ENCODE results near the gene ACTR2. TPM values are rescaled to one million over a fixed set of nuclear protein-coding genes. Genes with fewer than 3 reads are reported as not detected.

ACTR2 gene
- total and polyA plus RNA-seq, 8 donors, result 16.8 to 187 (median 59.4) TPM

- Histone ChIP-seq H3K9me3 (no peaks in the 10 kb centered on the region), H3K4me1 (peaks cover 22 to 39% (median 33%) of the 10 kb centered on the region in 4 donors), H3K27ac (peak overlapping the region in 3 of 5 donors; percentile 74 to 83 (median 83)), H3K27me3 (no peaks in the 10 kb centered on the region), H3K36me3 (no peaks in the 10 kb centered on the region), H3K4me3 (no peak overlapping the region)
- no peak for DNase-seq
- TF ChIP-seq CTCF (IDR thresholded peaks at IDR 0.05) (no peak), POLR2A (IDR thresholded peaks at IDR 0.05) (no peak), EP300 (IDR thresholded peaks at IDR 0.05) (no peak), POLR2AphosphoS5 (IDR thresholded peaks at IDR 0.05) (no peak)
- 58 to 76% (median 71%) methylated on average over 5 to 7 of the region's 7 CpGs for WGBS, 5 donors
- intact Hi-C loops (cut with DNase I; ENCODE audit: low total_unique reads), result no loop called here
These were observed 71.6 kb downstream of the ACTR2 start for GRCh38 chr2:65299246-65299645.

GRCh38 chr2:65300134-65300760 is 72.6 kb downstream of the ACTR2 start:
- TF ChIP-seq CTCF (IDR thresholded peaks at IDR 0.05) (no peak), EP300 (IDR thresholded peaks at IDR 0.05) (peak; percentile 58), POLR2A (IDR thresholded peaks at IDR 0.05) (no peak), POLR2AphosphoS5 (IDR thresholded peaks at IDR 0.05) (peak; percentile 38 to 81 (median 52))
- DNase-seq, result peak; percentile 48 to 54
- Histone ChIP-seq H3K27ac (peak overlapping the region; percentile 11 to 83 (median 74)), H3K4me3 (no peak overlapping the region), H3K36me3 (no peaks in the 10 kb centered on the region), H3K4me1 (peaks cover 22 to 34% (median 33%) of the 10 kb centered on the region in 4 donors), H3K27me3 (no peaks in the 10 kb centered on the region), H3K9me3 (no peaks in the 10 kb centered on the region)
- intact Hi-C loops (cut with DNase I; ENCODE audit: low total_unique reads), result no loop called here
- 22 to 39% (median 30%) methylated on average over 9 to 16 of the region's 16 CpGs for WGBS, 5 donors

- WGBS, 5 donors, result 10 to 24% (median 15%) methylated on average over 20 of the region's 20 CpGs
- peak overlapping the region; percentile 56 to 83 (median 74) for H3K27ac ChIP-seq
- peak; percentile 70 to 78 for DNase-seq
- TF ChIP-seq CTCF (IDR thresholded peaks at IDR 0.05) (no peak), POLR2AphosphoS5 (IDR thresholded peaks at IDR 0.05) (peak in 1 of 3 donors; percentile 22)
- peaks cover 22 to 34% (median 33%) of the 10 kb centered on the region in 4 donors for H3K4me1 ChIP-seq
- peak overlapping the region in 3 of 4 donors; percentile 8 to 25 (median 20) for H3K4me3 ChIP-seq
- no peaks in the 10 kb centered on the region for H3K27me3 ChIP-seq
- H3K36me3 ChIP-seq, result no peaks in the 10 kb centered on the region
- H3K9me3 ChIP-seq, result no peaks in the 10 kb centered on the region
- intact Hi-C loops (cut with DNase I; ENCODE audit: low total_unique reads), result no loop called here
These were observed 73.4 kb downstream of the ACTR2 start for GRCh38 chr2:65300761-65301711.

GRCh38 chr2:65305934-65306333 is 78.3 kb downstream of the ACTR2 start:
- DNase-seq, result no peak
- peaks cover 12 to 32% (median 21%) of the 10 kb centered on the region in 4 donors for H3K4me1 ChIP-seq
- H3K27me3 ChIP-seq, result no peaks in the 10 kb centered on the region
- H3K9me3 ChIP-seq, result no peaks in the 10 kb centered on the region
- intact Hi-C loops (cut with DNase I; ENCODE audit: low total_unique reads), result no loop called here
- H3K27ac ChIP-seq, result no peak overlapping the region
- H3K4me3 ChIP-seq, result no peak overlapping the region
- WGBS, 5 donors, result 72 to 78% (median 75%) methylated on average over 2 of the region's 2 CpGs
- no peak for TF ChIP-seq POLR2AphosphoS5 (IDR thresholded peaks at IDR 0.05)
- no peak for TF ChIP-seq EP300 (IDR thresholded peaks at IDR 0.05)
- TF ChIP-seq CTCF (IDR thresholded peaks at IDR 0.05), result no peak
- TF ChIP-seq POLR2A (IDR thresholded peaks at IDR 0.05), result no peak
- peaks cover 0 to 12% (median under 1%) of the 10 kb centered on the region in 4 donors for H3K36me3 ChIP-seq
